ENCODE measurements around the gene CPN1. TPM values are rescaled to one million over a fixed set of nuclear protein-coding genes. Genes with fewer than 3 reads are reported as not detected.

Gene CPN1
- total RNA-seq, 1 donor from 2014 or later, result not detected

DNA sequence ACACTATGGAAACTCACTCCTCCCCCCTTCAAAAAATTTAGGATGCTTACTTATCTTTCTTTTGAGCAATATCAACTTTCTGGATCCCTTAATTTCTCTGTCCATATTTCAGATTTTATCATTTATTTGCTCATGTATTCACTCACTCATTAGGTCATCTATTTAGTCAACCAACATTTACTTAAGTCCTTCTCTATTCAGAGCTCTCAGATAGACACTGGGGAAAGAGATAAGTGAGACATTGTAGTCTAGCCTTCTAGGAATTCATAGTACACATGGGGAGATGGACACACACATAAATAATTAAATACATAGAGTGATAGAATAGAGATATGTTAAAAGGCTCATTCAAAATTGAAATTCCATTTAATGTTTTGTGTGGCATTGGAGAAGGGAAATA lies 9.2 kb downstream of the CPN1 start:
- Histone ChIP-seq H3K27me3 (ENCODE audit: control insufficient read depth, insufficient read depth, low read length) (no peaks in the 10 kb centered on the region), H3K4me3 (ENCODE audit: low read depth, low read length) (no peak overlapping the region), H3K36me3 (ENCODE audit: control insufficient read depth, insufficient read depth, low read length) (no peaks in the 10 kb centered on the region)
- TF ChIP-seq, protein P1, sequence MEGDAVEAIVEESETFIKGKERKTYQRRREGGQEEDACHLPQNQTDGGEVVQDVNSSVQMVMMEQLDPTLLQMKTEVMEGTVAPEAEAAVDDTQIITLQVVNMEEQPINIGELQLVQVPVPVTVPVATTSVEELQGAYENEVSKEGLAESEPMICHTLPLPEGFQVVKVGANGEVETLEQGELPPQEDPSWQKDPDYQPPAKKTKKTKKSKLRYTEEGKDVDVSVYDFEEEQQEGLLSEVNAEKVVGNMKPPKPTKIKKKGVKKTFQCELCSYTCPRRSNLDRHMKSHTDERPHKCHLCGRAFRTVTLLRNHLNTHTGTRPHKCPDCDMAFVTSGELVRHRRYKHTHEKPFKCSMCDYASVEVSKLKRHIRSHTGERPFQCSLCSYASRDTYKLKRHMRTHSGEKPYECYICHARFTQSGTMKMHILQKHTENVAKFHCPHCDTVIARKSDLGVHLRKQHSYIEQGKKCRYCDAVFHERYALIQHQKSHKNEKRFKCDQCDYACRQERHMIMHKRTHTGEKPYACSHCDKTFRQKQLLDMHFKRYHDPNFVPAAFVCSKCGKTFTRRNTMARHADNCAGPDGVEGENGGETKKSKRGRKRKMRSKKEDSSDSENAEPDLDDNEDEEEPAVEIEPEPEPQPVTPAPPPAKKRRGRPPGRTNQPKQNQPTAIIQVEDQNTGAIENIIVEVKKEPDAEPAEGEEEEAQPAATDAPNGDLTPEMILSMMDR (IDR thresholded peaks at IDR 0.05; ENCODE audit: insufficient read depth, low read length, poor library complexity, severe bottlenecking), result no peak
- DNase-seq (ENCODE audit: low read depth), result no peak

DNA sequence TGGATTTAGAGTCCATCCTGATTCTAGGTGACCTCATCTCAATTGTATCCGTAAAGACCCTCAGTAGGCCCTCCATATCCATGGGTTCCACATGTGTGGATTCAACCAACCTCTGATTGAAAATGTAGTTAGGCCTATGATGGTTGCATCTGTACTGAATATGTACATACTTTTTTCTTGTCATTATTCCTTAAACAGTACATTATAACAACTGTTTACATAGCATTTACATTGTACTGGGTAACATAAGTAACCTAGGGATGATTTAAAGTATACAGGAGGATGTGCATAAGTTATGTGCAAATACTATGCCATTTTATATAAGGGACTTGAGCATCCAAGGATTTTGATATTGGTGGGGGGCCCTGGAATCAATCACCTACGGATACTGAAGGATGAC lies 10.1 kb downstream of the CPN1 start:
- Histone ChIP-seq H3K36me3 (ENCODE audit: control insufficient read depth, insufficient read depth, low read length) (no peaks in the 10 kb centered on the region), H3K4me3 (ENCODE audit: low read depth, low read length) (no peak overlapping the region), H3K27me3 (ENCODE audit: control insufficient read depth, insufficient read depth, low read length) (no peaks in the 10 kb centered on the region)
- TF ChIP-seq, protein P1 (IDR thresholded peaks at IDR 0.05; ENCODE audit: insufficient read depth, low read length, poor library complexity, severe bottlenecking), result no peak
- DNase-seq (ENCODE audit: low read depth), result no peak

DNA sequence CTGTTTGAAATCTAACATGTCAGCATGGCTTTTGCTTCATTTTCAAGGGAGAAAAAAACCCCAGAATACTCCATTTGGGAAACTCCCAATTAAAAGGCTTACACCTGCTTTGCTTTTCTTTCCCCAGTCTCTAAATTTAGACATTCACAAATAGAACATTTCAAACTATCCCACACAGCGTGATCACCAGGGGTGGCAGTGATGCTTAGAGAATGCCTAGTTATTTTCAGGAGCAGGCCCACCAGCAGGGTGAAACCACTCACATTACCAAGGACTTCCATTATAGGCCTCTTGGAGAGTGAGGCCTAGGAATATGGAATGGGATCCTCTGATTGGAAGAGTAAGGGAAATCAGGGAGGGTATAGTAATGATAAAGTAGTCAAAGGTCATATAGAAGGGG lies 14.2 kb downstream of the CPN1 start:
- Histone ChIP-seq H3K4me3 (ENCODE audit: low read depth, low read length) (no peak overlapping the region), H3K27me3 (ENCODE audit: control insufficient read depth, insufficient read depth, low read length) (no peaks in the 10 kb centered on the region), H3K36me3 (ENCODE audit: control insufficient read depth, insufficient read depth, low read length) (no peaks in the 10 kb centered on the region)
- TF ChIP-seq, protein P1 (IDR thresholded peaks at IDR 0.05; ENCODE audit: insufficient read depth, low read length, poor library complexity, severe bottlenecking), result no peak
- DNase-seq (ENCODE audit: low read depth), result no peak

DNA sequence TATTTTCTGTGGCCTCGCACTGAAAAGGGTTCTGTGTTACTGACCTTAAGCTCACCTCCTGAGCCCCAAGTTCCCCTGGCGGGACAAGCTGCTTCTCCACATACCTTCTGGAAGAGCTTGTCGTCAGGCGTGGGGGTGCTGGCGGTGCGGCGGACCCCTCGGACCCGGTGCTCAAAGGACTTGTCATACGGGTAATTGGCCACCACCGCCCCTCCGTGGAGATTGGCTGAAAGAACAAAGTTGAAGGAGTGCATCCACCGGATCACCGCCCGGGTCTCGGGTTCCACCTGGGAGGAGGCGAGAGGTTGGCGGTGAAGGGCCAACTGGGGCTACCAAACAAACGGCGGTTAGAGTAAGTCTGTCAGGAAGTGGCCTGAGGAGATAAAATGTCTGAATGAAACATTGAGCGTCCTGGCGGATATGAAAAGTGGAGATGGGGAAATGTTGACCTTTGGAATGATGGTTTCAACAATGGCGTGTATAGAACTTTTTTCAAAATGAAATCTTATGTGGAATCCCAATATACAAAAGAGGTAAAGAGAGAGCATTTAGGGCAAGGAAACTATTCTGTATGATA lies 16.5 kb downstream of the CPN1 start:
- TF ChIP-seq, protein P1 (IDR thresholded peaks at IDR 0.05; ENCODE audit: insufficient read depth, low read length, poor library complexity, severe bottlenecking), result no peak
- H3K36me3 ChIP-seq (ENCODE audit: control insufficient read depth, insufficient read depth, low read length), result no peaks in the 10 kb centered on the region

DNA sequence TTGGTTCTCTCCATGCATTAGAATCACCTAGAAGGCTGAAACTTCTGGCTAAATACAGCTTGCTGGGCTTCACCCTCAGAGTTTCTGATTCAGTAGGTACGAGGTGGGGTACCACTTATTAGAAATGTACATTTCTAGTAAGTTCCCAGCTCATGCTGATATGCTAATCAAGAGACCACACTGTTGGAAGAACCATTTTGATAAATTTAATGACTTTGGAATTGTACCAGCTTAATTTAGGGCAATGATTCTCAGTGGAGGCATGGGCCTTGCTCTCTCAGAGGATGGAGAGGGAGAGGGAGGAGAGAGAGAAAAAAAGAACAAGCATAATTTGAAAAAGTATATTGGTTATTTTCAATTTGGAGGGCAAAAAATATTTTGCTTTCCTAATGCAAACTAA lies 20.3 kb downstream of the CPN1 start:
- no peaks in the 10 kb centered on the region for H3K36me3 ChIP-seq (ENCODE audit: control insufficient read depth, insufficient read depth, low read length)
- DNase-seq (ENCODE audit: low read depth), result no peak
- no peaks in the 10 kb centered on the region for H3K27me3 ChIP-seq (ENCODE audit: control insufficient read depth, insufficient read depth, low read length)
- TF ChIP-seq, protein P1 (IDR thresholded peaks at IDR 0.05; ENCODE audit: insufficient read depth, low read length, poor library complexity, severe bottlenecking), result no peak
- no peak overlapping the region for H3K4me3 ChIP-seq (ENCODE audit: low read depth, low read length)

More for the DNA sequence above, 16.5 kb downstream of the CPN1 start:
- H3K4me3 ChIP-seq (ENCODE audit: low read depth, low read length), result no peak overlapping the region
- no peak for DNase-seq (ENCODE audit: low read depth)
- no peaks in the 10 kb centered on the region for H3K27me3 ChIP-seq (ENCODE audit: control insufficient read depth, insufficient read depth, low read length)

DNA sequence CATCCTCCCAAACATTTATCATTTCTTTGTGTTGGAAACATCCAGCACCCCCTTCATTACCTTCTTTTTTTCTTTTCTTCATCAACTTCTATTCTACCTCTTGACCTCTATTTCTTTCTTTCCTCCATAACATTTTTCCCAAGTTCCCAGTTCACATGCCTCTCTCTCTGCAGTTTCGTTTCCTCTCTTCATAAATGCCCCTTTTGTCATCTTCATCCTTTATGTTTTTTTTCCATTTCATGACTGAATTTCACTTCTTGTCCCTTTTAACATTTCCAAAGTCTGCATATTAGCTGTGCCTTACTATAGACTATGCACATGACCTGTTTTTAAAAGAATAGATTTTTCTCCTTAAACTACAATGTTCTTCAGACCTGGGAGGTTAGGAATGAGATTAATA lies 23.7 kb downstream of the CPN1 start:
- no peak for DNase-seq (ENCODE audit: low read depth)
- TF ChIP-seq, protein P1 (IDR thresholded peaks at IDR 0.05; ENCODE audit: insufficient read depth, low read length, poor library complexity, severe bottlenecking), result no peak
- H3K27me3 ChIP-seq (ENCODE audit: control insufficient read depth, insufficient read depth, low read length), result no peaks in the 10 kb centered on the region
- H3K36me3 ChIP-seq (ENCODE audit: control insufficient read depth, insufficient read depth, low read length), result no peaks in the 10 kb centered on the region
- H3K4me3 ChIP-seq (ENCODE audit: low read depth, low read length), result no peak overlapping the region
